GM21723 (cell line): ENCODE measurements around the gene MMP15.
"Not testable (repeated sequence)": the region's sequence is repeated elsewhere in the genome, so short reads cannot be mapped to it uniquely, and the experiment has no call there.

ENCODE experiments used
- ATAC-seq: cut with Tn5 transposase; IDR thresholded peaks from one replicate; pipeline ENCODE4 v1.9.1; 2021; ENCODE audit warnings: mild to moderate bottlenecking, moderate library complexity; ENCODE audit not compliant: unreplicated experiment

Gene MMP15

GRCh38 chr16:58025351-58026138 lies at the start of gene MMP15:
Gene MMP15, plus strand, starts transcription at chr16:58025754. Its CDS starts 597 bp downstream, at chr16:58026351.
- peak; percentile 63 for ATAC-seq

GRCh38 chr16:57976331-57976796 lies 49.2 kb upstream of the MMP15 start:
- no peak for ATAC-seq

GRCh38 chr16:57977418-57978069 lies 48.0 kb upstream of the MMP15 start:
- no peak for ATAC-seq

- ATAC-seq, result not testable (repeated sequence)
Observed at GRCh38 chr16:57978070-57978465, 47.5 kb upstream of the MMP15 start.

- ATAC-seq, result no peak
Observed at GRCh38 chr16:57979006-57979585, 46.5 kb upstream of the MMP15 start.

- ATAC-seq, result no peak
Observed at GRCh38 chr16:57981636-57982035, 43.9 kb upstream of the MMP15 start.

GRCh38 chr16:57982385-57982784 lies 43.2 kb upstream of the MMP15 start:
- no peak for ATAC-seq

GRCh38 chr16:57984443-57985203 lies 40.9 kb upstream of the MMP15 start:
- ATAC-seq, result peak; percentile 86

- ATAC-seq, result peak; percentile 13
Observed at GRCh38 chr16:57985204-57986181, 40.1 kb upstream of the MMP15 start.

- ATAC-seq, result no peak
Observed at GRCh38 chr16:57986196-57986595, 39.4 kb upstream of the MMP15 start.

GRCh38 chr16:57987441-57988177 lies 37.9 kb upstream of the MMP15 start:
- ATAC-seq, result no peak

- ATAC-seq, result no peak
Observed at GRCh38 chr16:57988929-57989328, 36.6 kb upstream of the MMP15 start.

- no peak for ATAC-seq
Observed at GRCh38 chr16:57991551-57992059, 33.9 kb upstream of the MMP15 start.

- no peak for ATAC-seq
Observed at GRCh38 chr16:57992084-57992483, 33.5 kb upstream of the MMP15 start.

GRCh38 chr16:57993438-57993837 lies 32.1 kb upstream of the MMP15 start:
- ATAC-seq, result no peak

GRCh38 chr16:57993897-57994296 lies 31.7 kb upstream of the MMP15 start:
- no peak for ATAC-seq

- no peak for ATAC-seq
Observed at GRCh38 chr16:57994361-57994760, 31.2 kb upstream of the MMP15 start.

GRCh38 chr16:57994778-57995177 lies 30.8 kb upstream of the MMP15 start:
- no peak for ATAC-seq
